Sigmoid colon (tissue), 4 donors: ENCODE measurements around the gene TBC1D19.

Experiments
- EP300 ChIP-seq, 4 donors: sonication (generic); formaldehyde crosslinking; IDR thresholded peaks; one replicate each; pipeline ENCODE4 v1.6.1; 2017; ENCODE audit warnings: antibody characterized with exemption in 4 of 4
- POLR2A ChIP-seq, 2 donors: fragments of 450-650 bp; IDR thresholded peaks; one replicate each; pipeline ENCODE4 v1.6.1; 2016; ENCODE audit warnings: antibody characterized with exemption in 2 of 2, mild to moderate bottlenecking in 2 of 2, moderate library complexity in 2 of 2
- POLR2AphosphoS5 ChIP-seq, 4 donors: sonication (generic); formaldehyde crosslinking; IDR thresholded peaks; one replicate each; pipeline ENCODE4 v1.6.1; 2017; ENCODE audit warnings: antibody characterized with exemption in 4 of 4
- TF ChIP-seq, protein P1 (sequence below), 4 experiments: fragments of 450-650 bp in 3 of 4; fragments of 200-600 bp in 1 of 4; IDR thresholded peaks; one replicate each; pipeline ENCODE4 v1.5.1; 2016 to 2019; ENCODE audit warnings: antibody characterized with exemption in 4 of 4, mild to moderate bottlenecking in 3 of 4, moderate library complexity in 2 of 4

DNA sequence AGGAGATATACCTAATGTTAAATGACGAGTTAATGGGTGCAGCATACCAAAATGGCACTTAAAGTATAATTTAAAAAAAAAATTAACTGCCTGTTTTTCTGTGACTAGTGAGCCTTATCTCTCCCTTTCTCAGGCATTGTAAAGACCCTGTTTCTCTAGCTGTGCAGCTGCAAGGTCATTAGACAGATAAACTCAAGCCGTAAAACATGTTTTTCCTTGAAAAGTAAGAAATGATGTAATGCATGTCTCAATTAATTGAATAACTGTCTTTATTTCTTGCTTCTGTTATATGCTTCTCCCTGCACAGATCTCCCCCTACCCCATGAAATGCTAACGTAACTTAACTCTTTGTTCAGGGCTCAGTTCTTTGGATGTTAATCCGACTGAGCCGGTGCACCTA, 10.5 kb downstream of the TBC1D19 start:
- TF ChIP-seq, protein P1, sequence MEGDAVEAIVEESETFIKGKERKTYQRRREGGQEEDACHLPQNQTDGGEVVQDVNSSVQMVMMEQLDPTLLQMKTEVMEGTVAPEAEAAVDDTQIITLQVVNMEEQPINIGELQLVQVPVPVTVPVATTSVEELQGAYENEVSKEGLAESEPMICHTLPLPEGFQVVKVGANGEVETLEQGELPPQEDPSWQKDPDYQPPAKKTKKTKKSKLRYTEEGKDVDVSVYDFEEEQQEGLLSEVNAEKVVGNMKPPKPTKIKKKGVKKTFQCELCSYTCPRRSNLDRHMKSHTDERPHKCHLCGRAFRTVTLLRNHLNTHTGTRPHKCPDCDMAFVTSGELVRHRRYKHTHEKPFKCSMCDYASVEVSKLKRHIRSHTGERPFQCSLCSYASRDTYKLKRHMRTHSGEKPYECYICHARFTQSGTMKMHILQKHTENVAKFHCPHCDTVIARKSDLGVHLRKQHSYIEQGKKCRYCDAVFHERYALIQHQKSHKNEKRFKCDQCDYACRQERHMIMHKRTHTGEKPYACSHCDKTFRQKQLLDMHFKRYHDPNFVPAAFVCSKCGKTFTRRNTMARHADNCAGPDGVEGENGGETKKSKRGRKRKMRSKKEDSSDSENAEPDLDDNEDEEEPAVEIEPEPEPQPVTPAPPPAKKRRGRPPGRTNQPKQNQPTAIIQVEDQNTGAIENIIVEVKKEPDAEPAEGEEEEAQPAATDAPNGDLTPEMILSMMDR (IDR thresholded peaks at IDR 0.05): no peak
- TF ChIP-seq POLR2A (IDR thresholded peaks at IDR 0.05) (no peak), EP300 (IDR thresholded peaks at IDR 0.05) (no peak), POLR2AphosphoS5 (IDR thresholded peaks at IDR 0.05) (no peak)
